Cortex of kidney (tissue), 1 donor: Measurements from ENCODE around the gene ARHGEF2.
"Not testable (repeated sequence)": the region's sequence is repeated elsewhere in the genome, so short reads cannot be mapped to it uniquely, and the experiment has no call there.

Experiments
- DNase-seq: peaks from one replicate; lab custom pipeline; 2025; lab: John Stamatoyannopoulos, UW

ARHGEF2 gene

GRCh38 chr1:155942578-155943141, 35.7 kb downstream of the ARHGEF2 start:
- no peak for DNase-seq

GRCh38 chr1:155941845-155942531, 36.4 kb downstream of the ARHGEF2 start:
- DNase-seq = no peak

GRCh38 chr1:155940993-155941844, 37.1 kb downstream of the ARHGEF2 start, which contains the start of gene RXFP4:
RXFP4 (plus strand) TSS chr1:155941638; CDS start chr1:155941710, 72 bp downstream.
- no peak for DNase-seq

- DNase-seq = no peak
Observed at GRCh38 chr1:155940482-155940992, 37.8 kb downstream of the ARHGEF2 start.

- no peak for DNase-seq
Observed at GRCh38 chr1:155938220-155938627, 40.1 kb downstream of the ARHGEF2 start.

DNA sequence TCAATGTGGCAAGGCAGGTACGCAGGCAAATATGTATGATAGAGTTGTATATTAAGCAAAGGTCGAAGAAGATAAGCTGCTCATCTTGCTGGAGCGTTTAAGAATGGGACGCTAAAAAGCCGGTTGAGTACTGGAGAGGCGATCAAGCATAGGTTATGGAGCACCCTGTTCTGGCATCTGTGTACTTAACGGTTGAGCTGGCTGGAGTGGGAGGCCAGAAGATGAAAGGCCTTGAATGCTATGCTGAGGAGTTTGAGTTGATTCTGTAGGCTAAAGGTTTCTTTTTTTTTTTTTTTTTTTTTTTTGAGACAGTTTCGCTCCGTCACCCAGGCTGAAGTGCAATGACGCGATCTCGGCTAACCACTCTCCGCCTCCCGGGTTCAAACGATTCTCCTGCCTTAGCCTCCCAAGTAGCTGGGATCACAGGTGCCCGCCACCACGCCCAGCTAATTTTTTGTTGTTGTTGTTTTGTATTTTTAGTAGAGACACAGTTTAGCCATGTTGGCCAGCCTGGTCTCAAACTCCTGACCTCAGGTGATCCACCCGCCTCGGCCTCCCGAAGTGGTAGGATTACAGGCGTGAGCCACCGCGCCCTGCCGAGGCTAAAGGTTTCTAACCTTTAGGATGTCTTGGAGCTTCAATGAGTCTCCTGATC, 43.3 kb downstream of the ARHGEF2 start:
- no peak for DNase-seq

DNA sequence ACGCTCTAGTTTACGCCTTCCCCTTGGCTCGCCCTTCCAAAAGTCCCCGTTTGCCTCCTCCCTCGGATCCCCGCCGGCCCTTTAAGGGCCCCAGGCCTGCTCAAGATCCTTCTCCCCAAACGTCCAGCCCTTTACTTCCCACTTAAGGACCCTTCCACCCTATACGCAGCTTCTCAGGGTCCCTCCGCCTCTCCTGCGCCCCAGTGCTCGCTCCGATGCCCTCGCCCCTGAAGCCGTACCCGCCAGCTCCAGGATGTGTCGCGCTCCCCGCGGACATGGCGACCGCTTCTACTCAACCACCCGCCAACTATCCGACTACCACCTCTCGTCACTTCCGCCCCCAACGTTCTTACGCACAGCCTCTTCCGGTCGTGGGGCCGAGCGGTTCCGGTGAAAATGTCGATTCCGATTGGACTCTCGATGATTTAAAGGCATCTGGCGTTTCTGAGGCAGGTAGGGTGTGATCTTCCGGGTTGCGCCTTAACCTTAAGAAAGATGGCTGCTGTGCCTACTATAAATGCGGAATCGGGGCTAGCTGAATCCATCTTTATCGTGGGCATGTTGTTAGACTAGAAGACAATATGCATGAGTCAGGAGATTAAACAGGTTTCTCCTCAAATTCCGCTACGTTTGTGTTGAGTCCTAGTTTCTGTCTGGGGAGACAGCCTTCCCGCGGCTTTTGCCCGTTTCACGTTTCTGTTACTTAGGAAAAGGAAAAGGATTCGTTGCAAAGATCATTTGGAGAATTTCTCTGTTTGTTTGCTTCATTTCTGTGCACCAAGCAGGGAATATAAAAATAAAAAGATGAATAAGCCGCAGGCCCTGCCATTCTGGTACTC, 44.0 kb downstream of the ARHGEF2 start, which contains the start of gene KHDC4:
TSS of gene KHDC4 (minus strand) at position 317 of the 839 bp plus-strand sequence. CDS start at position 277, 40 bp downstream.
- DNase-seq = no peak

DNA sequence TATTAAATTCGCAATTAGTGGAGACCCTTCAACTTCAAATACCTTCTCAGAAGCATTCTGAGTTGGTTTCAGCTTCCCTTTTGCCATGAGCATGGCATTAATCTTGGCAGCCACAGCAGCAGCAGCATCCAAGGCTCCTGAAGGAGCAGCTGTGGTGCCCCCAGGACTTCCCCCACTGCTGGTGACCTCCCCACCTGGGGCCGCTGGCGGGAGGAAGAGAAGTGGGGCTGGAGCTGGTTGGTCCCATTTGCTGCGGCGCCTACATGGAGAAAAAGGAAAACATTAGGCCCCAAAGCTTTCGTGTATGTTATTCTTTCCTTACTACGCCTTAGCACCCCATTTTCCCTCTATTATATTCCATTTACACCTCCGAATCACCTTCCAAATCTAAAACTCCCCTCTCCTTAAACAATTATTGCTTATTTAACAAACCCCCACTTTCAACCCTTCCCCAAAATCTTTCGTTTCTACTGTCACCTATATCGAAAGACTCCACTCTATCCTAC, 44.7 kb downstream of the ARHGEF2 start:
- no peak for DNase-seq

GRCh38 chr1:155932487-155932886, 45.9 kb downstream of the ARHGEF2 start:
- no peak for DNase-seq

- no peak for DNase-seq
Observed at GRCh38 chr1:155932081-155932480, 46.3 kb downstream of the ARHGEF2 start.

- DNase-seq = no peak
Observed at GRCh38 chr1:155931332-155932038, 46.9 kb downstream of the ARHGEF2 start.

- not testable (repeated sequence) for DNase-seq
Observed at GRCh38 chr1:155930725-155931124, 47.6 kb downstream of the ARHGEF2 start.

DNA sequence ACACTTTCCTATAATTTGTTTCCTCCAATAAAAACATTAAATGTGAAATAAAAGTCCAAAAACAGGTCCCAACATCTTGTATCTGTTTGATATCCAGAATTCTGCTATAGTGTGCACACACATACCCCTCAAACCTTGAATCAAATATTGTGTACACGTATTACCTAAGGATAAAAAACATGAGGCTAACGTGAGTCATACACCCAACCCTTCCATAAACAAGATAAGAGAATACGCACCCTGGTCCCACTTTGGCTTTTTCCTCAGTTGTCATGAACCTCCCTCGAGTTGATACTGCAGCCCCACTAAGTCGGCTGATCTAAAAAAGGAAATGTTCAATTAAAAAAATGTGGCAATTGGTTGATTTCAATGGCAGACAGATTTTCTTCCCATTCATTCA, 49.3 kb downstream of the ARHGEF2 start:
- DNase-seq = no peak

DNA sequence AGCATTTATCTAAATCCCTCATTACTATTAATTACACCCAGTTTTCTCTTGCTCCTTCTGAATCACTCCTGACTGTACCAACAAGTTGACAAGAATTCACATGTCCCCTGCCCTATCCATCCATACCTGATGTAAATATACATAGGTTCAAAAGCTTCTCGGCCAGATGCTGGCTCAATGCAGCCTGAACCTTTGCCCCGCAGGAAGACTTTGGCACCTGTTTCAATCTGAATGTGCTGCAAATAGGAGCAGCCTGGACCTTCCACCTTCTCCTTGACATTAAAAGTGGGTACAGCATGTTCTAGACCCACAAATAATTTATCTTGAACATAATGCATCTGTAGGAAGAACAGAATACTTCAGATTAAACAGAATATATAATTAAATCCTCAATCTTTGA, 52.8 kb downstream of the ARHGEF2 start:
- no peak for DNase-seq

DNA sequence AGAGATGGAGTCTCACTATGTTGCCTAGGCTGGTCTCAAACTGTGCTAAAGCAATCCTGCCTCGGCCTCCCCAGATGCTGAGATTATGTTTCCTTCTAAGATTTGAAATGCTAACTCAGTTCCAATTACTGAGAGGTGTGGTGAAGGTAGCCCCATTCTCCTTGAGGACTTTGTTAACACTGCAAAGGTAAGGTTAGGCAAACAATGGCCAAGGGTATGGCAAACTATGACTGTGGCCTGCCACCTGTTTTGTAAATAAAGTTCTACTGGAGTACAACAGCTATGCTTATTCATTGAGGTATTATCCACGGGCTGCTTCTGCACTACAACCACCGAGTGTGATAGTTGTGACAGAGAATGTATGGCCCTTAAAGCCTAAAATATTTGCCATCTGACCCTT, 57.6 kb downstream of the ARHGEF2 start:
- no peak for DNase-seq

DNA sequence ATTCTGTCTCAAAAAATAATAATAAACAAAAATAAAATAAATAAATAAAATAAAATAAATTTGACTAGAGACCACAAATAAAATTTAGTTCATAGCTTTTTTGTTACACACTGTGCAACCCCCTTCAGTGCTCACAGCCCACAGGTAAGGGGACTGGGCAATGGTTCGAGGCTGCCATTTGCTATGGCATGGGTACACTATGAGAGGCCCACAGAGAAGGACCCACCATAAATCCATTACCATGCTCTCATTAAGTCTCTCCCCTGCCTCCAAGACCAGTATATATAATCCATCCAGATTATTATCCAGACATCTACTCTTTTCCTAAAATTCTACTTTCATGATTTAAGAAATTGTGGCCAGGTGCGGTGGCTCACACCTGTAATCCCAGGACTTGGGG, 58.5 kb downstream of the ARHGEF2 start:
- no peak for DNase-seq

GRCh38 chr1:155918660-155919059, 59.7 kb downstream of the ARHGEF2 start:
- DNase-seq = no peak

DNA sequence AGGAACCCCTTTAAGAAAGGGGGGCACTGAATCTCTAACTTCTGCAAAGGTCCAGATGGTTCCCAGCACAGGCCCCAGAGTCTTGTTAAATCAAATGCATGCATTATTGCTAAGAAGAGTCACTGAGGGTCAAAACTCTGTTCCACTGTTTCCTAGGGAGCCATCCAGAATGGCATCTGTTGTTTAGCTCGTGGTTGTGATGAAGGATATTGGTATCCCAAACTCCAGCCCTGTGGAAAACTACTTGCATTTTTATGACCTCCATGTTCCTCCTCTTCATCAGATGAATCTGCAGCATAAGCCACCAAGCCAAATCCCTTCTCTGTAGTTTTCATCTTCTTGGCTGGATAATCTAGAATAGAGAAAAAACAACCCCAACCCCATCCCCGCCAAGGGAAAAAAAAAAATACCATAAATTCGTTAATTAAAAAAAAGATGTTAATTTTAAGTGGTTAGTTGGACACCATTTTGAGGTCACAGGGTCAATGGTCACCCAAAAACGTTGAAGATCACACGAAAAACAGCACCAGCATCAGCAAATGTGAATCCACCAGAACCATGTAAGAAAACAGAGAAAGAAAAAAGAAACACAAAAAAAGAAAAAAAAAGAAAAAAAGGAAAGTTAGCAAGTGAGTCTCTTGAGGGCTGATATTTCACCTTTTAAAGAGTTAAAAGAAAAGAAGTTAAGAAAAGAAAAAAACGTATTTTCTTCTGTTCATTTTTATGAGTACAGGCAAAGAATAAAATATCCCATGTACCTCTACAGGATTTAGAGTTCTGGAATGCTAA, 64.2 kb downstream of the ARHGEF2 start:
- DNase-seq = no peak

DNA sequence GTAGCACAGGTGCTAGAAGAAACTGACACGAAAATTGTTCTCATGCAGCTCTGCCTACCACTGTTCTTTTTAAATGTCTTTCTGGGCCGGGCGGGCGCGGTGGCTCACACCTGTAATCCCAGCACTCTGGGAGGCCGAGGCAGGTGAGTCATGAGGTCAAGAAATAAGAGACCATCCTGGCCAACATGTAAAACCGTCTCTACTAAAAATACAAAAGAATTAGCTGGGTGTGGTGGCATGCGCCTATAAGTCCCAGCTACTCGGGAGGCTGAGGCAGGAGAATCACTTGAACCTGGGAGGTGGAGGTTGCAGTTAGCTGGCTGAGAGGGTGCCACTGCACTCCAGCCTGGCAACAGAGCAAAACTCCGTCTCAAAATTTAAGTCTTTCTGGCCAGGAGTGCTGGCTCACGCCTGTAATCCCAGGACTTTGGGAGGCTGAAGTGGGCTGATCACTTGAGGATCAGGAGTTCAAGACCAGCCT, 66.3 kb downstream of the ARHGEF2 start:
- DNase-seq = no peak
